Mucosa of descending colon (tissue), 3 donors: ENCODE results near the gene E2F3. TPM values are rescaled to one million over a fixed set of nuclear protein-coding genes. Genes with fewer than 3 reads are reported as not detected.

Source experiments
- ATAC-seq: fragments of 200-7000 bp; cut with Tn5 transposase; one replicate; pipeline ENCODE4 v1.9.1; 2020; ENCODE audit warnings: mild to moderate bottlenecking, moderate library complexity
- DNase-seq, 3 donors: peaks; one replicate each; pipeline ENCODE4 v3.0.0-alpha.2; 2020
- H3K36me3 ChIP-seq: fragments of 200-600 bp; one replicate; pipeline ENCODE4 v1.8.0; 2021; ENCODE audit warnings: low read depth, mild to moderate bottlenecking
- H3K4me1 ChIP-seq: fragments of 200-600 bp; one replicate; pipeline ENCODE4 v1.8.0; 2021; ENCODE audit warnings: low read depth, mild to moderate bottlenecking
- H3K4me3 ChIP-seq: fragments of 200-600 bp; one replicate; pipeline ENCODE4 v1.8.0; 2021; ENCODE audit warnings: mild to moderate bottlenecking
- H3K9me3 ChIP-seq: fragments of 200-600 bp; one replicate; pipeline ENCODE4 v1.8.0; 2021; ENCODE audit warnings: mild to moderate bottlenecking
- CTCF ChIP-seq: fragments of 200-600 bp; IDR thresholded peaks from one replicate; pipeline ENCODE4 v1.8.0; 2022; ENCODE audit warnings: antibody characterized with exemption, mild to moderate bottlenecking
- intact Hi-C, 2 donors: fragments of 100-400 bp; cut with DNase I in 1 of 2; cut with micrococcal nuclease in 1 of 2; formaldehyde crosslinking; loops; one replicate each; pipeline versions ENCODE4 v1.11.0 to v1.11.1; 2022; cut with DNase I, micrococcal nuclease
- total RNA-seq, 3 donors: library from RNA; stranded (reverse); fragmentation: NEBNext Ultra II Directional in 2 of 3; extraction: Animal tissue kit (Norgen Biotek cat#: 25700) in 2 of 3; gene quantifications; one replicate each; pipeline versions ENCODE4 v1.2.1 to v1.2.4, GENCODE V29; 2021 to 2023
- donor health status: DM: no; HTN: no; CAD: no; lungs with moderate emphysema.
- donor health status: DM: no; HTN: no; CAD: no.
- donor health status: DM: no; HTN: yes; CAD: no.

The E2F3 gene
- total RNA-seq, 3 donors from 2014 or later = 7.6 to 10.0 (median 7.9) TPM

GRCh38 chr6:20490591-20490990 is 88.9 kb downstream of the E2F3 start:
- no peak for ATAC-seq
- intact Hi-C loops = no loop called here

GRCh38 chr6:20492099-20492498 is 90.4 kb downstream of the E2F3 start:
- ATAC-seq (no peak), DNase-seq (no peak)
- no peaks in the 10 kb centered on the region for H3K36me3 ChIP-seq
- no peaks in the 10 kb centered on the region for H3K4me1 ChIP-seq
- H3K4me3 ChIP-seq = no peak overlapping the region
- no peaks in the 10 kb centered on the region for H3K9me3 ChIP-seq
- TF ChIP-seq CTCF = no peak
- intact Hi-C loops = no loop called here

More at GRCh38 chr6:20490591-20490990, 88.9 kb downstream of the E2F3 start:
- Histone ChIP-seq H3K9me3 (no peaks in the 10 kb centered on the region), H3K36me3 (no peaks in the 10 kb centered on the region), H3K4me3 (no peak overlapping the region), H3K4me1 (no peaks in the 10 kb centered on the region)
- DNase-seq = no peak
- TF ChIP-seq CTCF = no peak

GRCh38 chr6:20497216-20498040 is 95.7 kb downstream of the E2F3 start:
- H3K36me3 ChIP-seq = no peaks in the 10 kb centered on the region
- H3K9me3 ChIP-seq = no peaks in the 10 kb centered on the region
- DNase-seq (no peak), ATAC-seq (no peak)
- intact Hi-C loops = no loop called here
- H3K4me1 ChIP-seq = no peaks in the 10 kb centered on the region
- no peak overlapping the region for H3K4me3 ChIP-seq
- no peak for TF ChIP-seq CTCF

GRCh38 chr6:20498041-20498385 is 96.3 kb downstream of the E2F3 start:
- H3K9me3 ChIP-seq = no peaks in the 10 kb centered on the region
- H3K4me1 ChIP-seq = no peaks in the 10 kb centered on the region
- TF ChIP-seq CTCF = no peak
- intact Hi-C loops = no loop called here
- no peak for ATAC-seq
- H3K4me3 ChIP-seq = no peak overlapping the region
- no peaks in the 10 kb centered on the region for H3K36me3 ChIP-seq
- DNase-seq = no peak

GRCh38 chr6:20509212-20509611 is 107.5 kb downstream of the E2F3 start:
- intact Hi-C loops = no loop called here
- no peak for DNase-seq
- no peaks in the 10 kb centered on the region for H3K36me3 ChIP-seq
- TF ChIP-seq CTCF = no peak
- no peak overlapping the region for H3K4me3 ChIP-seq
- no peak for ATAC-seq
- H3K9me3 ChIP-seq = no peaks in the 10 kb centered on the region
- no peaks in the 10 kb centered on the region for H3K4me1 ChIP-seq
